Cortex of kidney (tissue), 1 donor: ENCODE results near the gene RSPO3.
"Not testable (repeated sequence)": the region's sequence is repeated elsewhere in the genome, so short reads cannot be mapped to it uniquely, and the experiment has no call there.

ENCODE experiments used
- DNase-seq: peaks from one replicate; lab custom pipeline; 2025; lab: John Stamatoyannopoulos, UW

RSPO3 gene

GRCh38 chr6:127118298-127119101 is at the start of gene RSPO3:
Gene RSPO3 (plus strand): TSS chr6:127118671. CDS start chr6:127119193, 522 bp downstream.
- no peak for DNase-seq

- DNase-seq = no peak
These were observed 48.7 kb upstream of the RSPO3 start for GRCh38 chr6:127069659-127070279.

- DNase-seq = no peak
These were observed 45.2 kb upstream of the RSPO3 start for GRCh38 chr6:127073222-127073621.

GRCh38 chr6:127076466-127076865 is 42.0 kb upstream of the RSPO3 start:
- no peak for DNase-seq

GRCh38 chr6:127077886-127078285 is 40.6 kb upstream of the RSPO3 start:
- no peak for DNase-seq

GRCh38 chr6:127078669-127079068 is 39.8 kb upstream of the RSPO3 start:
- no peak for DNase-seq

- DNase-seq = no peak
These were observed 38.8 kb upstream of the RSPO3 start for GRCh38 chr6:127079681-127080080.

GRCh38 chr6:127080081-127080480 is 38.4 kb upstream of the RSPO3 start:
- no peak for DNase-seq

GRCh38 chr6:127083231-127083962 is 35.1 kb upstream of the RSPO3 start:
- no peak for DNase-seq

- no peak for DNase-seq
These were observed 34.5 kb upstream of the RSPO3 start for GRCh38 chr6:127083963-127084310.

- DNase-seq = no peak
These were observed 33.3 kb upstream of the RSPO3 start for GRCh38 chr6:127085181-127085580.

GRCh38 chr6:127090051-127090450 is 28.4 kb upstream of the RSPO3 start:
- DNase-seq = no peak

GRCh38 chr6:127092466-127092865 is 26.0 kb upstream of the RSPO3 start:
- DNase-seq = no peak

GRCh38 chr6:127094791-127095190 is 23.7 kb upstream of the RSPO3 start:
- DNase-seq = no peak

GRCh38 chr6:127096167-127096566 is 22.3 kb upstream of the RSPO3 start:
- DNase-seq = no peak

- not testable (repeated sequence) for DNase-seq
These were observed 21.0 kb upstream of the RSPO3 start for GRCh38 chr6:127097442-127097841.

GRCh38 chr6:127100510-127101140 is 17.8 kb upstream of the RSPO3 start:
- no peak for DNase-seq

GRCh38 chr6:127102299-127102698 is 16.2 kb upstream of the RSPO3 start:
- DNase-seq = no peak

- no peak for DNase-seq
These were observed 15.6 kb upstream of the RSPO3 start for GRCh38 chr6:127102859-127103258.

- DNase-seq = no peak
These were observed 15.0 kb upstream of the RSPO3 start for GRCh38 chr6:127103482-127103881.

- no peak for DNase-seq
These were observed 10.6 kb upstream of the RSPO3 start for GRCh38 chr6:127107916-127108315.

- no peak for DNase-seq
These were observed 7.8 kb upstream of the RSPO3 start for GRCh38 chr6:127110712-127111111.

- DNase-seq = no peak
These were observed 6.9 kb upstream of the RSPO3 start for GRCh38 chr6:127111526-127111925.
